ENCODE measurements around the gene AVP. TPM values are rescaled to one million over a fixed set of nuclear protein-coding genes. Genes with fewer than 3 reads are reported as not detected.
"Not testable (repeated sequence)": the region's sequence is repeated elsewhere in the genome, so short reads cannot be mapped to it uniquely, and the experiment has no call there.

AVP gene
- total and polyA plus RNA-seq, 9 of the 15 experiments (the other 6 are each of a cell fraction or from before 2014, with no cell fraction given): not detected

- Histone ChIP-seq H3K4me1 (replicated peaks in 1 of 2; ENCODE audit: control insufficient read depth in 2 of 2, insufficient read depth in 2 of 2, low read length in 2 of 2) (peaks cover 0 to 3% of the 10 kb centered on the region in 2 experiments; a peak in 2 of 5 replicates), H3K9me3 (replicated peaks; ENCODE audit: control insufficient read depth, insufficient read depth, low read depth, low read length) (no peaks in the 10 kb centered on the region), H3K9me1 (ENCODE audit: control insufficient read depth, insufficient read depth, low read length) (no peaks in the 10 kb centered on the region), H4K20me1 (replicated peaks; ENCODE audit: control insufficient read depth, insufficient read depth, low read length) (no peaks in the 10 kb centered on the region), H3K36me3 (ENCODE audit: control insufficient read depth, insufficient read depth, low read length) (peaks cover 26% of the 10 kb centered on the region; the same call in 2 of the 3 replicates), H3K27ac (ENCODE audit: extremely low read depth, low read depth, low read length) (no peak overlapping the region), H3K4me2 (ENCODE audit: insufficient read depth, low read length) (no peak overlapping the region), H3K79me2 (ENCODE audit: control insufficient read depth, insufficient read depth, low read length) (no peaks in the 10 kb centered on the region), H3K27me3 (ENCODE audit: control insufficient read depth in 2 of 2, insufficient read depth in 2 of 2, low read length in 2 of 2) (no peaks in the 10 kb centered on the region), H3K9ac (ENCODE audit: insufficient read depth in 1 of 2, low read depth in 2 of 2, low read length in 2 of 2) (no peak overlapping the region), H3K4me3 (no peak overlapping the region), H2AFZ (ENCODE audit: low read depth, low read length) (no peak overlapping the region)
- no peak for DNase-seq (ENCODE audit: extremely low read depth in 1 of 4, low spot score in 3 of 4)
- CTCF ChIA-PET (ENCODE audit: low intra/inter-chr PET ratio): no interaction called here
- intact Hi-C loops (cut with micrococcal nuclease): loop anchor here (2.0 kb wide), 1 partner anchor 158 kb away; no protein-coding TSS in a partner anchor
- no peak for TF ChIP-seq PKNOX1 (IDR thresholded peaks at IDR 0.05)
- POLR2A ChIA-PET: no interaction called here
- BruUV-seq (replicated peaks): no TSS peak
- in situ Hi-C loops (cut with MboI): no loop called here
- WGBS (ENCODE audit: insufficient coverage, low coverage, missing lambda C conversion rate): 55% methylated on average over 5 of the region's 5 CpGs
- no peak for FAIRE-seq
- no peak for ATAC-seq
Measured at GRCh38 chr20:3119044-3119443, 34.5 kb upstream of the AVP start.

- POLR2A ChIA-PET; H3K27ac ChIP-seq (ENCODE audit: extremely low read depth, low read depth, low read length); H3K4me1 ChIP-seq (replicated peaks in 1 of 2; ENCODE audit: control insufficient read depth in 2 of 2, insufficient read depth in 2 of 2, low read length in 2 of 2); H3K9me1 ChIP-seq (ENCODE audit: control insufficient read depth, insufficient read depth, low read length); H3K4me2 ChIP-seq (ENCODE audit: insufficient read depth, low read length); H3K79me2 ChIP-seq (ENCODE audit: control insufficient read depth, insufficient read depth, low read length); in situ Hi-C loops (cut with MboI); BruUV-seq (replicated peaks); H3K4me3 ChIP-seq; H3K27me3 ChIP-seq (ENCODE audit: control insufficient read depth in 2 of 2, insufficient read depth in 2 of 2, low read length in 2 of 2); H3K9me3 ChIP-seq (replicated peaks; ENCODE audit: control insufficient read depth, insufficient read depth, low read depth, low read length); H3K9ac ChIP-seq (ENCODE audit: insufficient read depth in 1 of 2, low read depth in 2 of 2, low read length in 2 of 2); H4K20me1 ChIP-seq (replicated peaks; ENCODE audit: control insufficient read depth, insufficient read depth, low read length): not testable (repeated sequence)
- Histone ChIP-seq H2AFZ (ENCODE audit: low read depth, low read length) (peak overlapping the region; percentile 44; the same call in 1 of the 2 replicates), H3K36me3 (ENCODE audit: control insufficient read depth, insufficient read depth, low read length) (peaks cover 24% of the 10 kb centered on the region; the same call in 2 of the 3 replicates)
- DNase-seq (ENCODE audit: extremely low read depth in 1 of 4, low spot score in 3 of 4) (peak; percentile 28 to 78 (median 35)), FAIRE-seq (peak; percentile 87), ATAC-seq (peak; percentile 97)
- 24% methylated on average over 14 of the region's 14 CpGs for WGBS (ENCODE audit: insufficient coverage, low coverage, missing lambda C conversion rate)
- CTCF ChIA-PET (ENCODE audit: low intra/inter-chr PET ratio): interaction anchor here (0.7 kb wide), 1 partner anchor 425 kb away, joined by 3 read pairs; the partner anchor contains the start of gene EBF4
- intact Hi-C loops (cut with micrococcal nuclease): loop anchor here (2.0 kb wide), 1 partner anchor 159 kb away; no protein-coding TSS in a partner anchor
- TF ChIP-seq DACH1 (IDR thresholded peaks at IDR 0.05; ENCODE audit: partially characterized antibody) (peak; percentile 29), SOX6 (IDR thresholded peaks at IDR 0.05) (0 out of 2 replicates have a peak, but pooled peaks have one; percentile 23), CBFA2T3 (IDR thresholded peaks at IDR 0.05) (peak; percentile 50), DPF2 (IDR thresholded peaks at IDR 0.05) (peak; percentile 37; the same call in 1 of the 2 replicates), SMARCA4 (IDR thresholded peaks at IDR 0.05) (peak; percentile 31; the same call in 1 of the 2 replicates), CREB1 (IDR thresholded peaks at IDR 0.05) (peak; percentile 69; the same call in 1 of the 2 replicates), CREB1 (CRISPR knock-in tag; IDR thresholded peaks at IDR 0.05) (peak; percentile 72), RB1 (IDR thresholded peaks at IDR 0.05; ENCODE audit: low read depth) (peak; percentile 9; the same call in 1 of the 2 replicates), MLLT1 (IDR thresholded peaks at IDR 0.05) (peak in 1 of 2 experiments; percentile 55; a peak in 1 of 4 replicates), NCOR1 (IDR thresholded peaks at IDR 0.05) (0 out of 2 replicates have a peak, but pooled peaks have one; percentile 12), ZNF384 (IDR thresholded peaks at IDR 0.05; ENCODE audit: low read depth, low read length) (peak; percentile 52; the same call in 1 of the 2 replicates), ATF7 (IDR thresholded peaks at IDR 0.05) (peak; percentile 95), CEBPG (CRISPR knock-in tag; IDR thresholded peaks at IDR 0.05) (peak; percentile 96), CEBPG (tag; conservative IDR thresholded peaks at IDR 0.05 in 1 of 2, IDR thresholded peaks at IDR 0.05 in 1 of 2) (peak; percentile 95 to 99)
Measured at GRCh38 chr20:3117839-3118379, 33.4 kb upstream of the AVP start.

Data from K562 (cell line).